Colonic mucosa (tissue), 4 donors: ENCODE measurements around the gene HDGFL2. TPM values are rescaled to one million over a fixed set of nuclear protein-coding genes. Genes with fewer than 3 reads are reported as not detected.

Experiments
- DNase-seq: peaks from one replicate; pipeline ENCODE4 v3.0.0-alpha.2; 2020
- H3K27ac ChIP-seq: fragments of 200-600 bp; one replicate; pipeline ENCODE4 v1.8.0; 2021
- H3K27me3 ChIP-seq: fragments of 200-600 bp; one replicate; pipeline ENCODE4 v1.8.0; 2021
- H3K36me3 ChIP-seq: fragments of 200-600 bp; one replicate; pipeline ENCODE4 v1.8.0; 2021
- H3K4me1 ChIP-seq: fragments of 200-600 bp; one replicate; pipeline ENCODE4 v1.8.0; 2021; ENCODE audit warnings: mild to moderate bottlenecking
- H3K4me3 ChIP-seq: fragments of 200-600 bp; one replicate; pipeline ENCODE4 v1.8.0; 2021
- H3K9ac ChIP-seq, 2 donors: one replicate each; pipeline ENCODE4 v1.7.0; 2013; ENCODE audit warnings: control low read depth in 2 of 2, low read depth in 2 of 2, low read length in 2 of 2
- H3K9me3 ChIP-seq: fragments of 200-600 bp; one replicate; pipeline ENCODE4 v1.8.0; 2021
- CTCF ChIP-seq: fragments of 200-600 bp; IDR thresholded peaks from one replicate; pipeline ENCODE4 v1.8.0; 2022; ENCODE audit warnings: antibody characterized with exemption, mild to moderate bottlenecking
- intact Hi-C: fragments of 100-400 bp; cut with DNase I; formaldehyde crosslinking; loops from one replicate; pipeline ENCODE4 v1.14.1; 2022
- total RNA-seq, 2 donors: library from RNA; stranded (reverse); fragmentation: NEBNext Ultra II Directional in 1 of 2; extraction: Animal tissue kit (Norgen Biotek cat#: 25700) in 1 of 2; gene quantifications; one replicate each; pipeline ENCODE4 v1.2.1, GENCODE V29; 2021
- donor health status: healthy.
- donor health status: DM: no; HTN: no; CAD: no.
- donor health status: DM: no; HTN: no; CAD: no.

Gene HDGFL2
- total RNA-seq, 2 donors from 2014 or later: 32.7 to 55.0 TPM

GRCh38 chr19:4516939-4517300 is 44.8 kb downstream of the HDGFL2 start:
- H3K36me3 ChIP-seq: no peaks in the 10 kb centered on the region
- no peak overlapping the region for H3K27ac ChIP-seq
- no peak overlapping the region for H3K4me3 ChIP-seq

GRCh38 chr19:4517451-4518057 is 45.5 kb downstream of the HDGFL2 start:
- H3K27me3 ChIP-seq: no peaks in the 10 kb centered on the region
- H3K4me1 ChIP-seq: no peaks in the 10 kb centered on the region
- no peak overlapping the region for H3K9ac ChIP-seq
- TF ChIP-seq CTCF: no peak
- no peaks in the 10 kb centered on the region for H3K36me3 ChIP-seq
- intact Hi-C loops: no loop called here
- no peaks in the 10 kb centered on the region for H3K9me3 ChIP-seq
- no peak overlapping the region for H3K27ac ChIP-seq
- peak overlapping the region; percentile 15 for H3K4me3 ChIP-seq
- DNase-seq: no peak

More at GRCh38 chr19:4516939-4517300, 44.8 kb downstream of the HDGFL2 start:
- Histone ChIP-seq H3K9ac (no peak overlapping the region), H3K27me3 (no peaks in the 10 kb centered on the region), H3K9me3 (no peaks in the 10 kb centered on the region), H3K4me1 (no peaks in the 10 kb centered on the region)
- TF ChIP-seq CTCF: no peak
- intact Hi-C loops: no loop called here
- DNase-seq: no peak

- Histone ChIP-seq H3K4me3 (peak within 1 kb of the TSS; percentile 15), H3K27ac (peak within 1 kb of the TSS; percentile 18), H3K9ac (peak within 1 kb of the TSS in 1 of 2 donors; percentile 12), H3K4me1 (no peaks in the 10 kb centered on the region), H3K9me3 (no peaks in the 10 kb centered on the region), H3K27me3 (no peaks in the 10 kb centered on the region), H3K36me3 (no peaks in the 10 kb centered on the region)
- no peak for TF ChIP-seq CTCF
- no peak for DNase-seq
- intact Hi-C loops: no loop called here
These were observed 46.5 kb downstream of the HDGFL2 start, which contains the start of gene PLIN4 for GRCh38 chr19:4518345-4519171. TSS of gene PLIN4 (minus strand) at chr19:4518486. CDS start at chr19:4518272, 214 bp downstream.

- TF ChIP-seq CTCF: no peak
- Histone ChIP-seq H3K4me1 (no peaks in the 10 kb centered on the region), H3K27ac (peak overlapping the region; percentile 18), H3K9me3 (no peaks in the 10 kb centered on the region), H3K27me3 (no peaks in the 10 kb centered on the region), H3K9ac (no peak overlapping the region), H3K36me3 (no peaks in the 10 kb centered on the region), H3K4me3 (no peak overlapping the region)
- intact Hi-C loops: no loop called here
- no peak for DNase-seq
These were observed 47.0 kb downstream of the HDGFL2 start for GRCh38 chr19:4519172-4519496.

- no peak for DNase-seq
- no peaks in the 10 kb centered on the region for H3K9me3 ChIP-seq
- no peak overlapping the region for H3K9ac ChIP-seq
- no peaks in the 10 kb centered on the region for H3K4me1 ChIP-seq
- H3K27me3 ChIP-seq: no peaks in the 10 kb centered on the region
- H3K4me3 ChIP-seq: no peak overlapping the region
- TF ChIP-seq CTCF: no peak
- peak overlapping the region; percentile 18 for H3K27ac ChIP-seq
- no peaks in the 10 kb centered on the region for H3K36me3 ChIP-seq
- intact Hi-C loops: no loop called here
These were observed 47.6 kb downstream of the HDGFL2 start for GRCh38 chr19:4519521-4520277.
